COLO829 (cell line): Measurements from ENCODE around the gene ANKRD9.

Source experiments
- DNase-seq: peaks from one replicate; pipeline ENCODE4 v3.0.0; 2012; ENCODE audit warnings: low spot score

Gene ANKRD9

DNA sequence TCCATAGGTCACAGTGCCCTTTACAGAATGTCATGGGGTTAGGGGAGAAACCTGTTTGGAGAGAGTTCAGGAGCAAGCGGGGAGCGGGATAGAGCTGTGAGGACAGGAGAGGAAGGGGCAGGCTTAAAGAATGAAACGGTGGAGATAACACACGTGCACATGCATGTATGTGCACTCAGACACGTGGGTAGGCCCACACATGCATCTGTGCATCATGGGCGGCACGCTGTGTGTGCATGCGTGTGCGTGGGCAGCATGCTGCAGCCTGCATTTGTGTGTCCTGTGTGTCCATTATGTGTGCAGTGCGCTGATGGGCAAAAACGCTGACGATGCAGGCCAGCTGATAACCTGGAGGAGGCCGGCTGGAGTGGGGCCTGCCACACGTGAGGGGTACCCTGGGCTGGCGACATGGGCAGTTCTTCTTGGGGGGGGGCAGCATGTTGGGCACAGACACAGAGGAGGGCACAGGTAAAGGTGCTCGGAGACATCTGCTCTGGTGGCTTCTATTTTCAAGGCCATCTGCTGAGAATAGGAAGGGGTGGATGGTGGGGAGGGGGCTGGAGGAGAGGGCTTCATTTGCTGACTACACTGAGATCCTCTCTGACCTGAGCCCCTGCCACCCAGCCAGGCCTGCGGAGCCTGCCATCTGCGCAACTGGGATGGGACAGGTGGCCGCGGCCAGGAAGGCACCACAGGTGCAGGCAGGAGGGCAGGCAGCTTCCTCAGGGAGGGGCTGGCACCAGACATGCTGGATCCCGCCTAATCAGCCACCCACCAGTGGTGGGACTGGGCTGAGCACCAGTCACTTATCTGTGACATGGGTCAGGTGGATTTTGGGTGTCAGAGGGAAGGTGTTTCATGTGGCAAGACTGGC, 4.6 kb upstream of the ANKRD9 start:
- DNase-seq = no peak

DNA sequence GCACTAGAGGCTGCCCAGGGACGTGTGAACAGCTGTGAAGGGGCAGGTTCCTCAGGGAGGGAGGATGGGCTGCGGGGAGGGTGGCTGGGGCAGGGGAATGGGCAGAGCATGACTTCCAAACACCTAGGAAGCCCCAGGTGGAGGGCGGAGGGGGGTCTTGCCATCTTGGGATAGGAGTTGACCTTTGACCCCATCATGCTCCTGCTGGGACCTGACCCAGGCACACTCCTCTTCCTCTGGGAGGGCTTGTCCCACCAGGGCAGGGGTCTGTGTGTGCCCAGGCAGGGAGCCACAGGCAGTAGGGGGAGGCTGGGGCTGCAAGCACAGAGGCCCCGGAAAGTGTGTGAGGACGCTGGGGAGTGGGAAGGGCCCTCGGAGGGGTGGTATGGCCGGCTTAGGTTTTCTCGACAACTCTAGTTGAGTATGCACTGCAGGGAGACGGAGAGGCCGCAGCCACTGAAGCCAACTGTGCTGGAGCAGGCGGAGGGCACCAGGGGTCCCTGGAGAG, 3.3 kb upstream of the ANKRD9 start:
- no peak for DNase-seq

DNA sequence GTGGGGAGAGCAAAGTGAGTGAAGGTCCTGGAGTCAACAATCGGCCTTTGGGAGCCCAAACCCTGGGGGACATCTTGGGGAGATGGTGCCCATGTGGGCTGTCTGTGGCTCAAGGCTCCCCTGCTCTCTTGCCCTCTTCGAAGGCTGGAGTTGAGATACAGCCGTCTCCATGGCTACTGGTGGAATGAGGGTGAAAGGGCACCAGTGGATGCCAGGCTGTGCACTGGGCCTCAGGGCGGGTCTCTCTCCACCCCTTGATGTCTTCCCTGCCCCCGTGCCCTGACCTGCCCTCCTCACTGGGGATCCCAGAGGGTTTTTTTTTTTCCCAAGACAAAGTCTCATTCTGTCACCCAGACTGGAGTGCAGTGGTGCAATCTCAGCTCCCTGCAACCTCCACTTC, 2.0 kb upstream of the ANKRD9 start:
- no peak for DNase-seq

DNA sequence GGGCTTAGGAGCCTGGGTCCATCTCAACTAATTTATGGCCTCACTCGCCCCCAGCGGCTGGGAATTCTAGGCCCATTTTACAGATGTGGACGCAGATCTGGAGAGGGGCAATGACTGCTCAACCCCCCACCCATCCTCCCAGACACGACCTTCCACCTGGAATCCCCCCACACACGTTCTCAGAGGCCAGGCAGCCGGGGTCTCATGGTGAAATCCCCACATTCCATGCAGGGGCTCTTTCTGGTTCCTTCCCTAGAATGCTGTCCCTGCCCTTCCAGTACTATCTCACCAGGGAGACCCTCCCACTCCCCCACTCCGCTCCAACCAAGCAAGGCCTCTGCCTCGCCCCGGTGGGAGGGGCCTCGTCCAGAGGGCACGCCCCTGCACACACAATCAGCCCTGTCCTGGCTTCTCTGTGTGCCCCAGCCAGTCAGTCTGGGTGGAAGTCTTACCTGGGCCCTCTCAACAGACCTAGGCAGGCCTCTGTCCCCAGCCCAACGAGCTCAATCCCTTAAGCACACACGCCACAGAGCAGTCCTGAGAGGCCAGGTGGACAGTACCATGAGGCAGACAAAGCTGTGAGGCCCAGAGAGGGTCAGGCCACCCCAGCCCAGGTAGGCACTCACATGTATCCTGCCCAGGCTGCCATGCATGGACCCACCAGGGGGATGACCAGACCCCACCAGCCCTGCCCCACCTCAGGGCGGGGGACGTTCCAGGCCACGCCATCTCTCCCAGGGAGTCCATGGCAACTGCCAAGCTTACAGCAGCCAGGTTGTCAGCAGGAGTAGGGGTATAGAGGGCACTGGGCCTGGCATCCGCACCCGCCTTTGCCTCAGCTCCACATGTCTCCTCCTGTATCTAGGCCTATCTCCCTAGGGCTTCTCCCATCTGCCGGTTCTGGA, 1.3 kb upstream of the ANKRD9 start:
- no peak for DNase-seq

DNA sequence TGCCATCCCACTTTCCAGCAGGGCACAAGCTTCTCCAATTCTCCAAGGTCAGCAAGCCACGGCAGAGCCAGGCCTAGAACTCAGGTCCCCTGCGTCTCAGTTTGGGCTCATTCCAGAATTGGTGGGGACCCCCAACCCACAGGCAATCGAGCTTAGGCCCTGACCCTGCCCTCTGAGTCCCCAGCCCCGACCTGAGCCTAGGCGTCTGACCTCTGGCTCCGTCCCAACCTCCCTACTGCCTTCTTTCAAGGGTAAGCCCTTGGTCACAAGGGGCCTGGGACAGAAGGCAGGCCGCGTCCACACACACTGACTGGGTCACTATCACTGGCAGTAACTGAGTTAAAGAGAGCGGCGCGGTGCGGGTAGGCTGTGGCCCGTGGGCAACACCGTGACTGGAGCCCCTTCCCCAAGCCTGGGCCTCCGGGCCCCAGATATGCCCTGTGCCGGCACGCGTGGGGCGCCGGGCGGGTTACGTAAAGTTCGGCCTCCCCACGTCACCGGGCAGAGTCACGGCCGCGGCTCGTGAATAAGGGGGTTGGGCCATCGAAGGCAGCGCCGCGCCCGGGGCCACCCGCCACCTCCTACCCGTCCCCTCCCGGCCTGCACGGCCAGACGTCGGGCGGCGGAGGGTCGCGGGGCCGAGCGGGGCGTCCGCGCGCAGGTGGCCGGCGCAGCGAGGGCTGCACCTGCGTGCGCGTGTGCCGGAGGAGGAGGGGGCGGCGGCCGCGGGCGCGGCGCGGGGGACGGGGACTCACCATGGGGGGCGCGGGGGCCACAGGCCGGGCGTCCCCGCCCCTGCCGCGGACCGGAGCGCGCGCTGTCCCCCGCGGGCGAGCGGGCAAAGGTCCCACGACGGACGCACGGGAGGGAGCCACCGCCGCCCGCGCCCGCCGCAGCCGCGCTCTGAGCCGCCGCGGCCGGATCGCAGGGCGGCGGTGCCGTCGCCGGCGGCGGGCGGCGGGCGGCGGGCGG, 516 bp downstream of the ANKRD9 start:
- DNase-seq = no peak

DNA sequence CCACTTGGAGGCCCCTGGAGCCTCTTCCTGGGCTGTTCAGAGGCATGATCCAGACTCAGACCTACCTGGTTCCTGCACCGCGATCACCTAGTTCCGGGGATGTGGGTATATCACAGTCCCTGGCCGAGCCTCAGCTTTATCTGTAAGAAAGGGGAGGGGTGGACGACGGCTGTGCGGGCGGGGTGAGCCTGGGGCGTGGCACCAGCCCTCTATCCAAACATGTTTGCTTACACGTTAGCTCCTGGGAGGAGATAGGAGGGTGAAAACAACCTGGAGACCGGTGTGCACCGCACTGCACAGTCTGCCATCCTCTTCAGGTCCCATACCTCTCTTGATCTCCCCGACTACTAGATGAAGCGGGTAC, 1.2 kb downstream of the ANKRD9 start:
- no peak for DNase-seq

DNA sequence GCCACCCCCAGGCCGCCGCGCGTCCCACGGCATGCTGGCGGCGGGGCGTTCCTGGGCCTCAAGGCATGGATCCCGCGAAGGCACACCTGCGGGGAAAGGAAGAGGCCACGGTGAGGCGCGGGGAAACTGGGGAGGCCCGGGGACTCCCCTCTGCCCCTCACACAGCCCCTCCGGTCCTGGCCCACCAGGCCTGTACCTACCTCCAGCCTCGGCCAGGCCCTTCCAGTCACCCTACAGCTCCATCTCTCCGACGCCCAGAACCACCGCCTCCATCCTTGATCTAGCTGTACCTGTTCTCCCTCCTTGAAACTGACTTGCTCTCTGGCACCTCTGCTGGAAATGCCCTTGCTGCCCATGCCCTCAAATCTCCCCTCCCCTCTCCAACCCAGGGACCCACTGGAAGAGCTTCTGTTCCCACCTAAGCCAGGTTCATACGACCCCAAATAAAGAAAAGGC, 1.7 kb downstream of the ANKRD9 start:
- DNase-seq = no peak

DNA sequence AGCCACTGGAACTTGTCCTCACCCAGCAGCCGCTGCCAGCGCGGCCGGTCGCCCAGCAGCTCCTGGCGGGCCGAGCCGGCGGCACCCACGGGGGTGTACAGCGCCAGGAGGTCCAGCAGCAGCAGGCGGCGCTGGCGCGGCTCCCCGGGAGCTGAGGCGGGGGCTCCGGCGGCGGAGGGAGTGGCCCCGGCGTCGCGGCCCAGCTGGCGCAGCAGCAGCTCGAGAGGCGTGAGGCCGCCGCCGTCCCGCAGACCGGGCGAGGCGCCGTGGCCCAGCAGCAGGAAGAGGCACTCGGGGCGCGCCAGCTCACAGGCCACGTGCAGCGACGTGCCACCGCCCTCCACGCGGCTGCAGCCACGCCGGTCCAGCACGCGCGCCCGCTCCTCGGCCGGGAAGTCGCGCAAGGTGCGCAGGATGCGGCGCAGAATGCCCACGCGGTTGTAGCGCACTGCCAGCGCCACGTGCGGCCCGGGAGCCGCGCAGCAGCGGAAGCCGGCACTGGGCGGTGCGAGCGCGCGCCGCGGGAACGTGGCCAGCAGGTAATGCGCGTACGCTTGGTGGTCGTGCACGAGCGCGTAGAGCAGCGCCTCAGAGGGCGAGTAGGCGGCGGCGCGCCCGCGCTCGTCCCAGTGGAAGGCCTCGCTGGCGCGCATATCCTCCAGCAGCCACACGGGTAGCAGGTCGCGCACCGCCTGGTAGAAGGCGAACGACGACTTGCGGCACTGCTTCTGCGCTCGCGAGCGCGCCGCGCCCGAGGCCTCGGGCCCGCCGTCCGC, 2.3 kb downstream of the ANKRD9 start:
- no peak for DNase-seq

DNA sequence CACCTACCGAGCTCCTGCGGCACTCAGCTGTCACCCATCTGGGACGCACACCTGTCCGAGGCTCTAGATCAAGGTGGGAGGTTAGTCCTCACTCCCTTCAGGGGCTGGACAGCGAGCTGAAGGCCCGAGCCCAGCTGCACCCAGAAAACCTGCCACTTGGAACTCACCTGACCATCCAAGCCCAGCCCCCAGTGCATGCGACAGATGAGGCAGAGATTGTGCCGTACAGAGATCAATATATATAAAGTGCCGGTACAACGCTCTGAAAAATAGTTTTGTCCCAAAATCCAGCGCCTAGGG, 3.0 kb downstream of the ANKRD9 start:
- no peak for DNase-seq

DNA sequence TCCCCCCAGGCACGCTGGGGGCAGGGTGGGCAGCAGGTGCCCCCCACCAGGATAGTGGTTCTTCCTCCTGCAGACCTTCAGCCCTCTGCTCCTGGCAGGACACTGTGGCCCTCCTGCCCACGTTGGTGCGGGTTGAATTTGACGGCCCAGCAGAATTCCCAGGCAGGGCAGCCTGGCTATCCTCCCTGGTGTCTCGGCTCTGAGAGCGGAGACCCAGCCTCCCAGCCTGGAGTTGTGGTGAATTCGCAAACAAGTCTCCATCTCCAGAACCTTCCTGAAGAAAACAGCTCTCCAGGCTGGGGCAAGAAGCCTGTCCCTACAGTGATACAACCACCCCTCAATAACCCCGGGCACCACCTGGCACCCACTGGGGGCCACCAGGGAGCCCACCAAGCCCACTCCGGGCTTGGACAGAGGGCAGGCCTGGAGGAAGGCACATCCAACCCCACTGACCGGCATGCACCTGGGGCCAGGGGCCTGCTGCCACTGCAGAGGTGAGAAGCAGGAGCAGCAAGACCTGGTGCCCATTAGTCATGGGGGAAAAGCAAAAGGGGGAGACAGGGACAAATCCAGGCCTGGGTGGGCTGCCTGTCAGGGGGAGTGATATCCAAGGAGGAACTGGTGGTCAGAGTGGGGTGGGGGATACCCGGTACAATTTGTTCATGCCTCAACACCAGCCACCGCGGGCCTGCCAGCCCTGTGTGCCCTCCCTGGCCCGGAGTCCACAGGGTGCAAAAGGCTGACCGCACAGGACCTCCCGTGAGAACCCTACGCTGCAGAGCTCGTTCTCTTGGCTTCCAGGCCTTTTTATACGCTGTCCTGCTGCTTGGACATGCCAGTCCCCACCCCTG, 3.6 kb downstream of the ANKRD9 start:
- DNase-seq = no peak

DNA sequence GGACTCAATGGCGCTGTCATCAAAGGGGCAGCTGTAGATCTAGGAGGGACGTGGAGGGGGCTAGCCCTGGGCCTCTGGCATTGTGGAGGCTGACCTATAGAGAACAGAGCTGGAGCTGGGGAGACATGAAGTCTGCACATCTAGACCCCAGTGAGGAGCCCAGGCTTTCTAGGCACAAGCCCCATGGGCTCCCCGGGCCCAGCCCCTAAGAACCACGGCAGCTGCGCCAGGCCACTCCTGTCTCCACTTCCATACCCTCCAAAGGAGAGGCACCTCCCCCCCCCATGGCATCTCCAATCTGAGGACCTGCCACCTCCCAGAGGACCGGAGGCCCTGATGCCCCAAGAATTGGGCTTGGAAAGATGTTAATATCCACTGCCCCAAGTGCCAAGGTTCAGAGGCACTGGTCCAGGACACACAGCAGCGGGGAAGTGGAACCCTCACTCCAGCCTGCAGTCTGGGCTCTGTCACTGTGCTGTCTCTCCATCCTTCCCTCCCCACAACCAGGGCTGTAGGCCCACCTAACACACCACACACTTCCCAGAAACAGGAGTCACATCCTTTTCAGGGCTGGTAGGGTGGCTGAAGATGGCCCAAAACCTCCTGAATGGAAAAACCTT, 4.5 kb downstream of the ANKRD9 start:
- no peak for DNase-seq

DNA sequence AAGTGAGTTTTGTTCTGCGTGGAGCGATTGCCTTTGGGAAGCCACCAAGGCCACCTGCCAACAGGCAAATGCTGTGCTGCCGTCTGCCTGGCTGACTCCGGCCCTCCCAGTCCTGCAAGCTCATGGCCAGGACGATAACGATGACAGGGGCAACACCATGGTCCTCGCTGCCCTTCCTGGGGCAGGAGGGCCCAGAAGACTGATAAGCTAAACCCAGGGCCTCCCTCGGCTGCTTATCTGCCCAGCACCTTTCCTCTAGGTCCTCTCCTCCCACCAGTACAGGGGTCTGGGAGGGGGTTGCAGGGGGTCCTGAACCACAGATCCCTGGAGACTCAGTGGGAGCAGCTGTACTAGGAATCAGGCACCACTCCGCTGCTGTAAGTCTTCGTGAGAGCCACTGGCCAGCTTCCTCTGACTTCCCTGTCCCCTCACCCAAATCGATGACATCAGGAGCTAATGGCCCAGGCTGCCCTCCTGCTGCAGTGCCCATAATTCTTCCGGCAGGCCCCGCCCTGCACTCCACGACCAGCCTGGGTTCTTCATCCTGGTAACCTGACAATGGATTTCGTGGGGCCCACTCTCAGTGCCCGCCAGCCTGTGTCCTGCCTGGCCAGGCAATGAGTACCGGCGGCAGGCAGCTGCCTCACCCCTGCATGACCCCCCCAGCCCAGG, 5.1 kb downstream of the ANKRD9 start:
- DNase-seq = no peak

DNA sequence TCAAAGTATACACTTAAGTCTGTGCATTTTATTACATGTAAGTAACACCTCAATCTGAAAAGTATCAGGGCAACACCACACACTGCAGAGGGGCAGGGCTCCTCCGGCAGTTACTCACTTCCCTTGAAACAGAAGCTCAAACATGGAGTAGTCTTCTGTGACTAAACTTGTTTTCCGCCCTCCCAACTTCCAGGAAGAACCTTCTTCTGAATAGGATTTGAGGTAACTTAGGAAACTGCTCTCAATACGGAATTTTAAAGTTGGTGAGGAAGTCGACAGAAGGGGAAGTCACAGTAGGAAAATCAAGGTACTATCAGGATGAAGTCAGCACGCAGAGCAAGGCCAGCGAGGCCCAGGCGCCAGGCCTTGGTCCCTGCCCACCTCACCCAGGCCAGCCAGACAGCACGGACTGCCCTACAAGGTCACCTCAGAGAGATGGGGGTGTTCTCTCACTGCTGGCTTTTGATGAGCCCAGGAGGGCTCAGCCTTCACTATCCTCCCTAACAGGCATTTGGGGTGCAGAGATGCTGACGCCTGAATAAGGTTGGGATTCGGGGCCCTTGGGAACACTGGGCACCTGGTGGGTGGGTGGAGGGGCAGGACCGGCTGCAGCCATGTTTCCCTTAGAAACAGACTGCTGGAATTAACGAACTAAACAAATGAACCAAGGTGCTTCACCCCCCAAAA, 5.8 kb downstream of the ANKRD9 start:
- DNase-seq = no peak

DNA sequence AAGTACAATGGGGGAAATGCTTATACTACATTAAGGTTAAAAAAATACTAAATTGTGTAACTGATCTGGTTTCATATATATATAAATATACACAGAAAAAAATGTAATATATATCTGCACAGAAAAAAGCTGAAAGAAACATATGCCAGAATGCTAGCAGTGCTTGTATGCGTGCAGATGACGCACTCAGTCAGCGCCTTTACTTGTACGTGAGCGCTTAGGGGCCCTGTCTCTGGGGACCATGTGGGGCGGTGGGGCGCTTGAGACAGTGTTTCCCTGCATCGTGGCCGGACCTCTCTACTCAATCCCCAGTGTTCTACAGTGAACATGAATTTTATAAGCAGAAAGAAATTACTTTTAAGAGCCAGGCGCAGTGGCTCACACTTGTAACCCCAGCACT, 7.0 kb downstream of the ANKRD9 start:
- no peak for DNase-seq

DNA sequence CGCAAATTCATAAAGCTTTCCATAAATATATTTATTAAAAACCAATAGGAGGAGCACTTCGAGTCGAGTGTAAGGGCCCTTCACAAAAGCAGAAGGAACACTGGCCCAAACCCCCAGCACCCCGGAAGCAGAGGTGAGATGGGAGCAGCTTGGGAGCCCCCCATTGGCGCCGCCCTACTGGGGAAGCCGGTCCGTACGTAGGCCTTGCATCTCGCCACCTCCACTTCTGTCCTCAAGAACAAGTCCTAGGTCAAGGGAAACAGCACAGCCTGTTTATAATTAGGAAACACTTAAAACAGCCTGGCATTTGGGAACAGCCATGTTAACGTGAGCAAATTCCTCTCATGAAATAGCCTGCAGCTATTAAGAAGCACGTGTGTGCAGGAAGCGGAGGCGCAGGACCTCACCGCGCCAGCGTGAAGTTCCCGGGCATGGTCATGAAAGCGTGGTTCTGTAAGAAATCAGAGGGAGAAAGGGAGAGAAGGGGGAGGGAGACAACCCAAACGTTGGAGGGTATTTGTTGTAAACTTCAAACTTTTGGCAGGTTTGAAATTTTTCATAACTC, 7.7 kb downstream of the ANKRD9 start:
- no peak for DNase-seq

DNA sequence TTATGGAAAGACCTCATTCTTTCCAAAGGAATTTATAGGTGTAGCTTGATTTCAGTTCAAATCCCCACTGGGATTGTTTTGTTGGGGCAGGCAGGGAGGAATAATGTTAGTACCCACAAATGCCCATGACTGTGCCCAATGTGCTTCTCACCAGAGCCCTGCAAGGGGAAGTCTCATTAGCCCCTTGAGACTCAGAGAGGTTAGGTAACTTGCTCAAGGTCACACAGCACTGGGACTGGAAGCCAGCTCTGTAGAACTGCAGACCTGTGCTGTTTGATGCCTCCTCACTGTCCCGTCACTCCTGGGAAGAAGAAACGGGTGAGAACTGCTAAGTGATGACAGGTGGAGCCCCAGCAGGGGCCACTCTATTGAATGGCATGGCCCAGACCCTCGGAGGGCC, 8.9 kb downstream of the ANKRD9 start:
- no peak for DNase-seq

DNA sequence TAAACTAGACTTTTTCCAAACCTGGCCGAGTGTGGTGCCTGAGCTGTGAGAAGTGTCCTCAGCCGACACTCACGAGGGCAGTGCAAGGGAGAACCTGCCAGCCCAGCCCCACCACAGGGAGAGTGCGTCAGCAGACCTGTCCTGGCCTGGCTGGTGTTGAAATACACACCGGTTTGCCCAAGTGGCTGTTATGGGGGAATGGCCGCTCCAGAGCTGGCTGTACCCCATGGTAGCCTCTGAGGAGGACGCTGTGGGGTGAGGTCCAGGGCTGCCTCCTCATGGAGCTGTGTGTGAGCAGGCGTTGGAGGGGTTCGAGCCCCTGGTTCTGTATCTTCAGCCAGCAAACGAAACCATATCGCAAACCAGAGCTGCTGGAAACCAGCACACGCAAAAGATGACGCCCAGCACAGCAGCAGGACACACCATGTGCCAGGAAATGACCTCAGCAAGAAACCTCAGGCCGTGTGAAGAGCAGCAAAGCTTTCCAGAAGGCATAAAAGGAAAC, 9.4 kb downstream of the ANKRD9 start:
- no peak for DNase-seq
